Pancreas (tissue), 10 donors: Measurements from ENCODE around the gene VPS13D. TPM values are rescaled to one million over a fixed set of nuclear protein-coding genes. Genes with fewer than 3 reads are reported as not detected.

Source experiments
- ATAC-seq, 4 donors: fragments of 200-7000 bp; cut with Tn5 transposase; one replicate each; pipeline versions ENCODE4 v1.8.0 to v1.9.1; 2020; ENCODE audit warnings: mild to moderate bottlenecking in 4 of 4, moderate library complexity in 4 of 4
- DNase-seq, 6 donors: peaks; one replicate each; pipeline ENCODE4 v3.0.0-alpha.2; 2020
- FAIRE-seq: peaks from 2 replicates; lab custom pipeline; 2012; peaks lifted over from hg19 to GRCh38; lab: Jason Lieb, UNC
- H3K27ac ChIP-seq, 4 donors: fragments of 200-600 bp; sonication (generic); 1 replicate in 3 of 4; 2 replicates in 1 of 4; pipeline versions ENCODE4 v1.5.0 to v1.8.0; 2020
- H3K27me3 ChIP-seq, 4 donors: fragments of 200-600 bp; one replicate each; pipeline ENCODE4 v1.8.0; 2021
- H3K36me3 ChIP-seq, 3 donors: fragments of 200-600 bp; sonication (generic) in 1 of 3; one replicate each; pipeline versions ENCODE4 v1.5.0 to v1.8.0; 2020 to 2021
- H3K4me1 ChIP-seq, 3 donors: fragments of 200-600 bp; one replicate each; pipeline ENCODE4 v1.8.0; 2021
- H3K4me3 ChIP-seq, 4 donors: fragments of 200-600 bp; sonication (generic) in 2 of 4; one replicate each; pipeline versions ENCODE4 v1.5.0 to v1.8.0; 2020 to 2021
- H3K9me3 ChIP-seq, 4 donors: fragments of 200-600 bp; one replicate each; pipeline ENCODE4 v1.8.0; 2021
- CTCF ChIP-seq, 4 donors: fragments of 200-600 bp; sonication (generic) in 3 of 4; IDR thresholded peaks; one replicate each; pipeline versions ENCODE4 v1.5.0 to v1.8.0; 2021; ENCODE audit warnings: antibody characterized with exemption in 4 of 4
- WGBS, 2 donors: extraction: QIAGEN DNeasy Blood & Tissue Kit; methylation state at CpG; one replicate each; pipeline ENCODE4 v1.1.7; 2013; 5-methylcytosine and 5-hydroxymethylcytosine counted together
- intact Hi-C, 3 donors: fragments of 100-400 bp; cut with DNase I; formaldehyde crosslinking; loops; one replicate each; pipeline versions ENCODE4 v1.11.1 to v1.14.2; 2022
- polyA plus RNA-seq, 2 donors: library from polyadenylated mRNA; stranded (reverse); fragments of 200-250 nt; gene quantifications; one replicate each; pipeline ENCODE4 v1.2.3, GENCODE V29; 2013
- total RNA-seq, 6 donors: library from RNA; stranded (reverse); fragmentation: NEBNext Ultra II Directional in 4 of 6; extraction: Animal tissue kit (Norgen Biotek cat#: 25700) in 4 of 6; gene quantifications; one replicate each; pipeline versions ENCODE4 v1.2.1 to v1.2.4, GENCODE V29; 2021 to 2023
- donor health status: healthy with polysubstance abuse.
- donor health status: DM: no; HTN: no; CAD: no; lungs with moderate emphysema.
- donor health status: DM: no; HTN: no; CAD: no.
- donor health status: control.
- donor health status: control.
- donor health status: Bipolar disorder and iron deficiency.
- donor health status: DM: yes; HTN: yes; CAD: no.
- donor health status: DM: no; HTN: no; CAD: no.
- donor health status: DM: no; HTN: no; CAD: no.
- donor health status: DM: yes; HTN: yes; CAD: no.

The VPS13D gene
- total and polyA plus RNA-seq, 8 donors = 13.7 to 39.0 (median 24.8) TPM

- no peak for DNase-seq
- 89 to 98% methylated on average over 3 of the region's 3 CpGs for WGBS, 2 donors
- intact Hi-C loops = no loop called here
- TF ChIP-seq CTCF (IDR thresholded peaks at IDR 0.05) = no peak
- no peak for ATAC-seq
- peaks cover 6 to 17% (median 12%) of the 10 kb centered on the region in 3 donors for H3K4me1 ChIP-seq
- FAIRE-seq = no peak
- no peak overlapping the region for H3K27ac ChIP-seq
- H3K36me3 ChIP-seq = peaks cover 0 to 13% (median 0%) of the 10 kb centered on the region in 3 donors
- no peak overlapping the region for H3K4me3 ChIP-seq
- H3K9me3 ChIP-seq = no peaks in the 10 kb centered on the region
- no peaks in the 10 kb centered on the region for H3K27me3 ChIP-seq
Observed at GRCh38 chr1:12372761-12373160, 142.9 kb downstream of the VPS13D start.

- Histone ChIP-seq H3K36me3 (peaks cover 0 to 6% (median 0%) of the 10 kb centered on the region in 3 donors), H3K4me3 (no peak overlapping the region), H3K27me3 (no peaks in the 10 kb centered on the region), H3K4me1 (peaks cover 7 to 22% (median 15%) of the 10 kb centered on the region in 3 donors), H3K27ac (no peak overlapping the region), H3K9me3 (no peaks in the 10 kb centered on the region)
- TF ChIP-seq CTCF (IDR thresholded peaks at IDR 0.05) = no peak
- no peak for DNase-seq
- intact Hi-C loops = no loop called here
- no peak for ATAC-seq
- WGBS, 2 donors = 97 to 98% methylated on average over 4 of the region's 4 CpGs
- no peak for FAIRE-seq
Observed at GRCh38 chr1:12375133-12375829, 145.5 kb downstream of the VPS13D start.

GRCh38 chr1:12376236-12377045, 146.6 kb downstream of the VPS13D start:
- no peak overlapping the region for H3K4me3 ChIP-seq
- WGBS, 2 donors = 21 to 27% methylated on average over 6 of the region's 6 CpGs
- intact Hi-C loops = no loop called here
- no peak for TF ChIP-seq CTCF (IDR thresholded peaks at IDR 0.05)
- H3K27me3 ChIP-seq = no peaks in the 10 kb centered on the region
- peak; percentile 34 to 54 (median 46) for ATAC-seq
- H3K27ac ChIP-seq = peak overlapping the region in 2 of 4 donors; percentile 45 to 60
- peaks cover 0 to 6% (median 0%) of the 10 kb centered on the region in 3 donors for H3K36me3 ChIP-seq
- no peaks in the 10 kb centered on the region for H3K9me3 ChIP-seq
- peaks cover 17 to 32% (median 19%) of the 10 kb centered on the region in 3 donors for H3K4me1 ChIP-seq
- no peak for FAIRE-seq
- no peak for DNase-seq

GRCh38 chr1:12380326-12381249, 150.8 kb downstream of the VPS13D start:
- FAIRE-seq (peak; percentile 71), ATAC-seq (peak; percentile 30 to 65 (median 54)), DNase-seq (no peak)
- H3K27ac ChIP-seq = peak overlapping the region in 3 of 4 donors; percentile 20 to 78 (median 66)
- H3K4me3 ChIP-seq = no peak overlapping the region
- H3K36me3 ChIP-seq = no peaks in the 10 kb centered on the region
- H3K27me3 ChIP-seq = no peaks in the 10 kb centered on the region
- H3K9me3 ChIP-seq = no peaks in the 10 kb centered on the region
- intact Hi-C loops = no loop called here
- TF ChIP-seq CTCF (IDR thresholded peaks at IDR 0.05) = no peak
- peaks cover 17 to 40% (median 19%) of the 10 kb centered on the region in 3 donors for H3K4me1 ChIP-seq
- 30 to 37% methylated on average over 2 of the region's 2 CpGs for WGBS, 2 donors
